Liver (tissue), 3 donors: ENCODE data around the gene ABAT.

ENCODE experiments used
- FOXA1 ChIP-seq: IDR thresholded peaks from 2 replicates; pipeline ENCODE4 v1.6.1; 2016; ENCODE audit warnings: antibody characterized with exemption
- GABPA ChIP-seq, 2 donors: IDR thresholded peaks in 1 of 2; conservative IDR thresholded peaks in 1 of 2; 2 replicates each; pipeline ENCODE4 v1.6.1; 2016; ENCODE audit warnings: antibody characterized with exemption in 2 of 2, mild to moderate bottlenecking in 1 of 2, moderate library complexity in 1 of 2
- JUND ChIP-seq, 2 donors: IDR thresholded peaks; 2 replicates each; pipeline ENCODE4 v1.6.1; 2016; ENCODE audit warnings: antibody characterized with exemption in 2 of 2
- RAD21 ChIP-seq, 2 donors: IDR thresholded peaks; 2 replicates each; pipeline ENCODE4 v1.6.1; 2016; ENCODE audit warnings: antibody characterized with exemption in 2 of 2, mild to moderate bottlenecking in 2 of 2
- RXRA ChIP-seq, 2 donors: IDR thresholded peaks; 2 replicates each; pipeline ENCODE4 v1.6.1; 2017 to 2018; ENCODE audit warnings: antibody characterized with exemption in 2 of 2, mild to moderate bottlenecking in 1 of 2
- TAF1 ChIP-seq: conservative IDR thresholded peaks from 2 replicates; pipeline ENCODE4 v1.6.1; 2016; ENCODE audit warnings: antibody characterized with exemption, mild to moderate bottlenecking
- YY1 ChIP-seq: IDR thresholded peaks from 2 replicates; pipeline ENCODE4 v1.6.1; 2016; ENCODE audit warnings: antibody characterized with exemption, mild to moderate bottlenecking
- TF ChIP-seq, protein P1 (sequence below): fragments of 150-350 bp; IDR thresholded peaks from 2 replicates; pipeline ENCODE4 v1.5.1; 2017; ENCODE audit warnings: improper control_type of control experiment, low read depth, low read length; ENCODE audit not compliant: missing input control
- TF ChIP-seq, protein P2 (sequence below): IDR thresholded peaks from 2 replicates; pipeline ENCODE4 v1.6.1; 2016; ENCODE audit warnings: antibody characterized with exemption
- TF ChIP-seq, protein P3 (sequence below): IDR thresholded peaks from 2 replicates; pipeline ENCODE4 v1.6.1; 2016; ENCODE audit warnings: antibody characterized with exemption
- TF ChIP-seq, protein P4 (sequence below): IDR thresholded peaks from 2 replicates; pipeline ENCODE4 v1.6.1; 2016; ENCODE audit warnings: antibody characterized with exemption, mild to moderate bottlenecking
- donor health status: healthy.
- donor health status: healthy.

DNA sequence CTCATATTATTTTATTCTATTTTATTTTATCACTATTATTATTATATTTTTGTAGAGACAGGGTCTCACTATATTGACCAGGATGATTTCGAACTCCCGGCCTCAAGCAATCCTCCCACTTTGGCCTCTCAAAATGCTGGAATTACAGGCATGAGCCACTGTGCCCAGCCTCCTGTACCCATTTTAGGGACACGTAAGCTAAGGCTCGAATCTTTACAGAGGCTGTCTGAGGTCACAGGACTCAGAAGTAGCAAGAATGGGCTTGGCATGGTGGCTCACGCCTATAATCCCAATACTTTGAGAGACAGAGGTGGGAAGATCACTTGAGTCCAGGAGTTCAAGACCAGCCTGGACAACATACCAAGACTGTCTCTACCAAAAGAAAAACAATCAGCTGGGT is 12.7 kb upstream of the ABAT start:
- TF ChIP-seq, protein P1, sequence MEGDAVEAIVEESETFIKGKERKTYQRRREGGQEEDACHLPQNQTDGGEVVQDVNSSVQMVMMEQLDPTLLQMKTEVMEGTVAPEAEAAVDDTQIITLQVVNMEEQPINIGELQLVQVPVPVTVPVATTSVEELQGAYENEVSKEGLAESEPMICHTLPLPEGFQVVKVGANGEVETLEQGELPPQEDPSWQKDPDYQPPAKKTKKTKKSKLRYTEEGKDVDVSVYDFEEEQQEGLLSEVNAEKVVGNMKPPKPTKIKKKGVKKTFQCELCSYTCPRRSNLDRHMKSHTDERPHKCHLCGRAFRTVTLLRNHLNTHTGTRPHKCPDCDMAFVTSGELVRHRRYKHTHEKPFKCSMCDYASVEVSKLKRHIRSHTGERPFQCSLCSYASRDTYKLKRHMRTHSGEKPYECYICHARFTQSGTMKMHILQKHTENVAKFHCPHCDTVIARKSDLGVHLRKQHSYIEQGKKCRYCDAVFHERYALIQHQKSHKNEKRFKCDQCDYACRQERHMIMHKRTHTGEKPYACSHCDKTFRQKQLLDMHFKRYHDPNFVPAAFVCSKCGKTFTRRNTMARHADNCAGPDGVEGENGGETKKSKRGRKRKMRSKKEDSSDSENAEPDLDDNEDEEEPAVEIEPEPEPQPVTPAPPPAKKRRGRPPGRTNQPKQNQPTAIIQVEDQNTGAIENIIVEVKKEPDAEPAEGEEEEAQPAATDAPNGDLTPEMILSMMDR: no peak
- TF ChIP-seq, protein P2, sequence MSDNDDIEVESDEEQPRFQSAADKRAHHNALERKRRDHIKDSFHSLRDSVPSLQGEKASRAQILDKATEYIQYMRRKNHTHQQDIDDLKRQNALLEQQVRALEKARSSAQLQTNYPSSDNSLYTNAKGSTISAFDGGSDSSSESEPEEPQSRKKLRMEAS: no peak
- no peak for TF ChIP-seq GABPA (IDR thresholded peaks at IDR 0.05 in 1 of 2, conservative IDR thresholded peaks at IDR 0.05 in 1 of 2)
- TF ChIP-seq, protein P3, sequence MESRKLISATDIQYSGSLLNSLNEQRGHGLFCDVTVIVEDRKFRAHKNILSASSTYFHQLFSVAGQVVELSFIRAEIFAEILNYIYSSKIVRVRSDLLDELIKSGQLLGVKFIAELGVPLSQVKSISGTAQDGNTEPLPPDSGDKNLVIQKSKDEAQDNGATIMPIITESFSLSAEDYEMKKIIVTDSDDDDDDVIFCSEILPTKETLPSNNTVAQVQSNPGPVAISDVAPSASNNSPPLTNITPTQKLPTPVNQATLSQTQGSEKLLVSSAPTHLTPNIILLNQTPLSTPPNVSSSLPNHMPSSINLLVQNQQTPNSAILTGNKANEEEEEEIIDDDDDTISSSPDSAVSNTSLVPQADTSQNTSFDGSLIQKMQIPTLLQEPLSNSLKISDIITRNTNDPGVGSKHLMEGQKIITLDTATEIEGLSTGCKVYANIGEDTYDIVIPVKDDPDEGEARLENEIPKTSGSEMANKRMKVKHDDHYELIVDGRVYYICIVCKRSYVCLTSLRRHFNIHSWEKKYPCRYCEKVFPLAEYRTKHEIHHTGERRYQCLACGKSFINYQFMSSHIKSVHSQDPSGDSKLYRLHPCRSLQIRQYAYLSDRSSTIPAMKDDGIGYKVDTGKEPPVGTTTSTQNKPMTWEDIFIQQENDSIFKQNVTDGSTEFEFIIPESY: no peak
- no peak for TF ChIP-seq TAF1
- no peak for TF ChIP-seq JUND (IDR thresholded peaks at IDR 0.05)
- TF ChIP-seq YY1: no peak
- TF ChIP-seq, protein P4, sequence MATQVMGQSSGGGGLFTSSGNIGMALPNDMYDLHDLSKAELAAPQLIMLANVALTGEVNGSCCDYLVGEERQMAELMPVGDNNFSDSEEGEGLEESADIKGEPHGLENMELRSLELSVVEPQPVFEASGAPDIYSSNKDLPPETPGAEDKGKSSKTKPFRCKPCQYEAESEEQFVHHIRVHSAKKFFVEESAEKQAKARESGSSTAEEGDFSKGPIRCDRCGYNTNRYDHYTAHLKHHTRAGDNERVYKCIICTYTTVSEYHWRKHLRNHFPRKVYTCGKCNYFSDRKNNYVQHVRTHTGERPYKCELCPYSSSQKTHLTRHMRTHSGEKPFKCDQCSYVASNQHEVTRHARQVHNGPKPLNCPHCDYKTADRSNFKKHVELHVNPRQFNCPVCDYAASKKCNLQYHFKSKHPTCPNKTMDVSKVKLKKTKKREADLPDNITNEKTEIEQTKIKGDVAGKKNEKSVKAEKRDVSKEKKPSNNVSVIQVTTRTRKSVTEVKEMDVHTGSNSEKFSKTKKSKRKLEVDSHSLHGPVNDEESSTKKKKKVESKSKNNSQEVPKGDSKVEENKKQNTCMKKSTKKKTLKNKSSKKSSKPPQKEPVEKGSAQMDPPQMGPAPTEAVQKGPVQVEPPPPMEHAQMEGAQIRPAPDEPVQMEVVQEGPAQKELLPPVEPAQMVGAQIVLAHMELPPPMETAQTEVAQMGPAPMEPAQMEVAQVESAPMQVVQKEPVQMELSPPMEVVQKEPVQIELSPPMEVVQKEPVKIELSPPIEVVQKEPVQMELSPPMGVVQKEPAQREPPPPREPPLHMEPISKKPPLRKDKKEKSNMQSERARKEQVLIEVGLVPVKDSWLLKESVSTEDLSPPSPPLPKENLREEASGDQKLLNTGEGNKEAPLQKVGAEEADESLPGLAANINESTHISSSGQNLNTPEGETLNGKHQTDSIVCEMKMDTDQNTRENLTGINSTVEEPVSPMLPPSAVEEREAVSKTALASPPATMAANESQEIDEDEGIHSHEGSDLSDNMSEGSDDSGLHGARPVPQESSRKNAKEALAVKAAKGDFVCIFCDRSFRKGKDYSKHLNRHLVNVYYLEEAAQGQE: no peak
- no peak for TF ChIP-seq RXRA (IDR thresholded peaks at IDR 0.05)
- no peak for TF ChIP-seq FOXA1
- no peak for TF ChIP-seq RAD21 (IDR thresholded peaks at IDR 0.05)
